Myometrial cell (primary cell): Measurements from ENCODE around the gene SPATC1L. TPM values are rescaled to one million over a fixed set of nuclear protein-coding genes. Genes with fewer than 3 reads are reported as not detected.

Experiments
- total RNA-seq: library from RNA; depleted of rRNA; stranded (reverse); fragments of >200 nt; gene quantifications from 2 replicates; pipeline ENCODE4 v1.2.3, GENCODE V29; 2015

SPATC1L gene
- 44.7 and 47.3 TPM in 2 replicates for total RNA-seq

DNA sequence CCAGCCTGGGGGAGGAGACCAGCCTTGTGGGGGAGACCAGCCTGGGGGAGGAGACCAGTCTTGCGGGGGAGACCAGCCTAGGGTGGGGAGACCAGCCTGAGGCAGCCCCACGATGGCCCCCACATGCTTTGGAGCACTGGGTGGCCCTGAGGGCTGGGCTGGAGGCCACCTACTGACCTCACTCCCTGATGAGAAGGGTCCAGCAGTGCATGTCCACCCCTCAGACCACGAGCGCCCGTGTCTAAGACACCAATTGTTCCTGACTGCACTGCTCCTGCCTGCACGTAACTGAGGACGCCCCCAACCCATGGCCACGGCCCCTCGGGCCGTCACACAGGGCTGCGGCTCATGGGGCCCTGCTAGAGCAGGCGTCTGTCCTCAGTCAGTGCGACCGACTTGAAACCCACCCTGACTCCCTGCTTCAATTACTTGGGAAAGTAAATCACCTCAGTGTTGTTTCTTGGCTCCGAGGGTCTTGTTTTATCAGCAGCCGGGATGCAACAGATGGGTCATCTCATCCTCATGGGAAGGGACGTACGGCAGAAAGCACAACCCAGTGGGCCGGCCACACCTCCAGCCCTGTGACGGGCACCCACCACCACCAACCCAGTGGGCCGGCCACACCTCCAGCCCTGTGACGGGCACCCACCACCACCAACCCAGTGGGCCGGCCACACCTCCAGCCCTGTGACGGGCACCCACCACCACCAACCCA, at the start of gene SPATC1L:
TSS of gene SPATC1L (minus strand) at position 550 of the 715 bp plus-strand sequence. CDS start 1,643 bp downstream, outside the sequence.

GRCh38 chr21:46228345-46229051, 44.2 kb upstream of the SPATC1L start, which contains the start of gene LSS:
Gene LSS (minus strand): TSS chr21:46228774. CDS start chr21:46228745, 29 bp downstream.

DNA sequence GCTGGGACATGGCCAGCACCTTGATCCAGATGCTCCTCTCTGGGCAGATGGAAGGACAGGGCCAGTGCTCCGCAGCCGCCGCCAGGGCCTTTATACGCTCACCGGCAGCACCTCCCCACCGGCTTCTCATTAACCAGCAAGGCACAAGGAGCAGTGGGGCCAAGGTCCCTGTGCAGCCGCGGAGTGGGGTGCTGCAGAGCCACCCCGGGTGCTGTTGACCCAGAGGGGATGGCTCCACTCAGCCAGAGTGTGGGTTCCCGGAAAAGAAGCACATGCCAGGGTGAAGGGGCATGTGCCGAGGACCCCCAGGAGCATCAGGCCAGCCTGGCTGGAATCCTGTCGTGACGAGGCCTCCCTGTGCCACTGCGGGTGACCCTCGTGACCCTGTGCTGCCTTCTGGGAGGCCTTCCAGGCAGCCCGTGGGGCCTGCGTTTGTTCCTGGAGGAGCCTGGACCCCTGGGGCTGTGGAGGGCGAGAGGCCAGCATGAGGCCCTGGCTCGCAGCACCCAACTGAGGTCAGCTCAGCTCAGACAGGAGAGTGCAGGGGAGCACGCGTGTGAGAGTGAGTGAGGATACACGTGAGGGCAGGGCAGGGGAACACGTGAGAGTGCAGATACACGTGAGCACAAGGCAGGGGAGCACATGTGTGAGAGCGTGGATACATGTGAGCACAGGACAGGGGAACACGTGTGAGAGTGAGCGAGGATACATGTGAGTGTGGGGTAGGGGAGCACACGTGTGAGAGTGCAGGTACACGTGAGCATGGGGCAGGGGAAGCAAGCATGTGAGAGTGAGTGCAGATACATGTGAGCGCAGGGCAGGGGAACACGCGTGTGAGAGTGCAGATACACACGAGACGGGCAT, 28.5 kb downstream of the SPATC1L start, which contains the start of gene FTCD:
TSS of gene FTCD (minus strand) at position 66 of the 864 bp plus-strand sequence. CDS start at position 10, 56 bp downstream.

Other genes starting within 250 kb of the SPATC1L start
- gene COL6A1, start 202.7 kb downstream of the SPATC1L start, total RNA-seq, result 1,046 and 1,090 TPM in 2 replicates
- gene COL6A2, start 86.3 kb downstream of the SPATC1L start, total RNA-seq, result 746 and 794 TPM in 2 replicates
- gene FTCD, start 28.9 kb downstream of the SPATC1L start, total RNA-seq, result not detected in 2 replicates
- gene LSS, start 44.3 kb upstream of the SPATC1L start, total RNA-seq, result 195 and 259 TPM in 2 replicates
- 67.3 and 71.8 TPM in 2 replicates for gene MCM3AP, start 101.2 kb upstream of the SPATC1L start, total RNA-seq
- gene YBEY, start 101.9 kb upstream of the SPATC1L start, total RNA-seq, result 24.6 and 30.3 TPM in 2 replicates
- 2.0 and 5.7 TPM in 2 replicates for gene C21orf58, start 139.4 kb upstream of the SPATC1L start, total RNA-seq
- 8.3 and 14.1 TPM in 2 replicates for gene PCNT, start 139.7 kb upstream of the SPATC1L start, total RNA-seq